Astrocyte (in vitro differentiated cells and primary cell): ENCODE measurements around the gene CAPRIN1. TPM values are rescaled to one million over a fixed set of nuclear protein-coding genes. Genes with fewer than 3 reads are reported as not detected.

ENCODE experiments used
- DNase-seq: peaks from one replicate; pipeline ENCODE4 v3.0.0-alpha.2; 2010; ENCODE audit warnings: low read depth
- FAIRE-seq: peaks from 2 replicates; lab custom pipeline; 2011; peaks lifted over from hg19 to GRCh38; lab: Jason Lieb, UNC
- H2AFZ ChIP-seq: 2 replicates; pipeline ENCODE4 v1.6.0; 2012; ENCODE audit warnings: low read depth, low read length, inconsistent platforms
- H3K27ac ChIP-seq: 2 replicates; pipeline ENCODE4 v1.5.1; 2011; ENCODE audit warnings: low read depth, low read length, inconsistent platforms
- H3K27me3 ChIP-seq: 2 replicates; pipeline ENCODE4 v1.6.0; 2011; ENCODE audit warnings: low read length, inconsistent platforms; ENCODE audit not compliant: insufficient read depth
- H3K36me3 ChIP-seq: 2 replicates; pipeline ENCODE4 v1.5.1; 2011; ENCODE audit warnings: low read length, inconsistent platforms; ENCODE audit not compliant: insufficient read depth
- H3K4me1 ChIP-seq: 2 replicates; pipeline ENCODE4 v1.5.1; 2011; ENCODE audit warnings: low read length, inconsistent platforms; ENCODE audit not compliant: insufficient read depth
- H3K4me2 ChIP-seq: 2 replicates; pipeline ENCODE4 v1.6.0; 2012; ENCODE audit warnings: low read length, inconsistent platforms
- H3K4me3 ChIP-seq: 2 replicates; pipeline ENCODE4 v1.5.1; 2011; ENCODE audit warnings: low read depth, mild to moderate bottlenecking, low read length, inconsistent platforms; ENCODE audit not compliant: insufficient read depth
- H3K79me2 ChIP-seq: 2 replicates; pipeline ENCODE4 v1.6.0; 2012; ENCODE audit warnings: mild to moderate bottlenecking, low read length, inconsistent platforms; ENCODE audit not compliant: insufficient read depth
- H3K9ac ChIP-seq: 2 replicates; pipeline ENCODE4 v1.6.0; 2012; ENCODE audit warnings: mild to moderate bottlenecking, low read length, inconsistent platforms
- H3K9me3 ChIP-seq: 2 replicates; pipeline ENCODE4 v1.5.1; 2012; ENCODE audit warnings: low read depth, mild to moderate bottlenecking, low read length, inconsistent platforms; ENCODE audit not compliant: insufficient read depth
- H4K20me1 ChIP-seq: 2 replicates; pipeline ENCODE4 v1.6.0; 2012; ENCODE audit warnings: low read length, inconsistent platforms; ENCODE audit not compliant: insufficient read depth
- H3K27ac Mint-ChIP-seq: one replicate; pipeline ENCODE4 v1.8.0; 2021; ENCODE audit warnings: mild to moderate bottlenecking, mixed read lengths; ENCODE audit not compliant: unreplicated experiment
- H3K27me3 Mint-ChIP-seq: one replicate; pipeline ENCODE4 v1.8.0; 2021; ENCODE audit warnings: low read depth, mixed read lengths; ENCODE audit not compliant: unreplicated experiment
- H3K36me3 Mint-ChIP-seq: one replicate; pipeline ENCODE4 v1.8.0; 2021; ENCODE audit warnings: low read depth, mixed read lengths; ENCODE audit not compliant: unreplicated experiment
- H3K4me1 Mint-ChIP-seq: one replicate; pipeline ENCODE4 v1.8.0; 2021; ENCODE audit warnings: low read depth, mixed read lengths; ENCODE audit not compliant: unreplicated experiment
- H3K4me3 Mint-ChIP-seq: one replicate; pipeline ENCODE4 v1.8.0; 2021; ENCODE audit warnings: mild to moderate bottlenecking, moderate library complexity, mixed read lengths; ENCODE audit not compliant: unreplicated experiment
- H3K9me3 Mint-ChIP-seq: one replicate; pipeline ENCODE4 v1.8.0; 2021; ENCODE audit warnings: mild to moderate bottlenecking, mixed read lengths; ENCODE audit not compliant: unreplicated experiment
- EZH2 ChIP-seq: IDR thresholded peaks from 2 replicates; pipeline ENCODE4 v1.6.1; 2012; ENCODE audit warnings: mild to moderate bottlenecking, low read length, inconsistent platforms; ENCODE audit not compliant: insufficient read depth
- total RNA-seq: library from RNA; stranded (reverse); gene quantifications from 2 replicates; pipeline ENCODE4 v1.2.1, GENCODE V29; 2021
- TF ChIP-seq, protein P1 (sequence below): IDR thresholded peaks from 2 replicates; pipeline ENCODE4 v1.5.1; 2011; ENCODE audit warnings: low read depth, mild to moderate bottlenecking, inconsistent platforms, low read length, moderate library complexity; ENCODE audit not compliant: insufficient read depth

Gene CAPRIN1
- total RNA-seq, 1 donor from 2014 or later, result 309 TPM

DNA sequence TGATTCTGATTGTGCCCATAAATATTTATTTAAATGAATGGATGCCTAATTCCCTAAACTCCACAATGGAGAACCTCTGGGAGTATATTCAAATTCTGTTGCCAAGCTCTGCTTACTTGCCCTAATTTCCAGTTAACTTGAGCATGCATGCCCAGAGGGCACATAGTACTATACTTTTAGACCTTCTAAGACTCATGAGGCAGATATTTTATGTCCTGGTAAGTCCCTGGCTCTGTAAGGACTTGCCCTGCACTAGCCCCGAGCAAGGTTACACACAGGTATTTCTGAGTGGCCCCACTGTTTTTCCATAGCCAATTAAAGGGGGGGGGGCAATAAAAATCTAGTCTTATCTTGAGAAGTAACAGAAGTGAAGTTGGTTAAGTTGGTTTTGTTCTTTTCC, 21.1 kb upstream of the CAPRIN1 start:
- no peak overlapping the region for H3K4me3 ChIP-seq
- no peak overlapping the region for H3K9ac ChIP-seq
- no peaks in the 10 kb centered on the region for H3K36me3 ChIP-seq
- no peaks in the 10 kb centered on the region for H3K4me1 Mint-ChIP-seq
- no peaks in the 10 kb centered on the region for H4K20me1 ChIP-seq
- H3K9me3 ChIP-seq, result no peaks in the 10 kb centered on the region
- no peaks in the 10 kb centered on the region for H3K27me3 ChIP-seq
- H3K27me3 Mint-ChIP-seq, result peaks cover 10% of the 10 kb centered on the region
- H3K79me2 ChIP-seq, result no peaks in the 10 kb centered on the region
- no peak overlapping the region for H2AFZ ChIP-seq
- H3K9me3 Mint-ChIP-seq, result no peaks in the 10 kb centered on the region
- H3K4me1 ChIP-seq, result no peaks in the 10 kb centered on the region
- H3K36me3 Mint-ChIP-seq, result no peaks in the 10 kb centered on the region
- TF ChIP-seq EZH2, result no peak
- no peak overlapping the region for H3K27ac ChIP-seq
- no peak overlapping the region for H3K27ac Mint-ChIP-seq
- no peak overlapping the region for H3K4me2 ChIP-seq
- no peak for DNase-seq
- FAIRE-seq, result no peak
- H3K4me3 Mint-ChIP-seq, result no peak overlapping the region

- no peak overlapping the region for H3K9ac ChIP-seq
- no peak overlapping the region for H3K4me3 Mint-ChIP-seq
- no peaks in the 10 kb centered on the region for H3K79me2 ChIP-seq
- H3K27ac Mint-ChIP-seq, result no peak overlapping the region
- H3K4me1 Mint-ChIP-seq, result no peaks in the 10 kb centered on the region
- FAIRE-seq, result no peak
- H2AFZ ChIP-seq, result no peak overlapping the region
- no peak for DNase-seq
- no peaks in the 10 kb centered on the region for H3K9me3 ChIP-seq
- no peak overlapping the region for H3K4me3 ChIP-seq
- H3K9me3 Mint-ChIP-seq, result no peaks in the 10 kb centered on the region
- H3K4me1 ChIP-seq, result no peaks in the 10 kb centered on the region
- H3K4me2 ChIP-seq, result no peak overlapping the region
- TF ChIP-seq, protein P1, sequence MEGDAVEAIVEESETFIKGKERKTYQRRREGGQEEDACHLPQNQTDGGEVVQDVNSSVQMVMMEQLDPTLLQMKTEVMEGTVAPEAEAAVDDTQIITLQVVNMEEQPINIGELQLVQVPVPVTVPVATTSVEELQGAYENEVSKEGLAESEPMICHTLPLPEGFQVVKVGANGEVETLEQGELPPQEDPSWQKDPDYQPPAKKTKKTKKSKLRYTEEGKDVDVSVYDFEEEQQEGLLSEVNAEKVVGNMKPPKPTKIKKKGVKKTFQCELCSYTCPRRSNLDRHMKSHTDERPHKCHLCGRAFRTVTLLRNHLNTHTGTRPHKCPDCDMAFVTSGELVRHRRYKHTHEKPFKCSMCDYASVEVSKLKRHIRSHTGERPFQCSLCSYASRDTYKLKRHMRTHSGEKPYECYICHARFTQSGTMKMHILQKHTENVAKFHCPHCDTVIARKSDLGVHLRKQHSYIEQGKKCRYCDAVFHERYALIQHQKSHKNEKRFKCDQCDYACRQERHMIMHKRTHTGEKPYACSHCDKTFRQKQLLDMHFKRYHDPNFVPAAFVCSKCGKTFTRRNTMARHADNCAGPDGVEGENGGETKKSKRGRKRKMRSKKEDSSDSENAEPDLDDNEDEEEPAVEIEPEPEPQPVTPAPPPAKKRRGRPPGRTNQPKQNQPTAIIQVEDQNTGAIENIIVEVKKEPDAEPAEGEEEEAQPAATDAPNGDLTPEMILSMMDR, result no peak
- no peak for TF ChIP-seq EZH2
- no peak overlapping the region for H3K27ac ChIP-seq
- H4K20me1 ChIP-seq, result no peaks in the 10 kb centered on the region
- no peaks in the 10 kb centered on the region for H3K27me3 ChIP-seq
- no peaks in the 10 kb centered on the region for H3K36me3 ChIP-seq
- H3K27me3 Mint-ChIP-seq, result peaks cover 10% of the 10 kb centered on the region
- H3K36me3 Mint-ChIP-seq, result no peaks in the 10 kb centered on the region
These were observed 18.1 kb upstream of the CAPRIN1 start for GRCh38 chr11:34033399-34033798.

GRCh38 chr11:34034053-34034452, 17.5 kb upstream of the CAPRIN1 start:
- TF ChIP-seq EZH2, result no peak
- TF ChIP-seq, protein P1, result no peak
- FAIRE-seq, result no peak
- no peaks in the 10 kb centered on the region for H3K4me1 Mint-ChIP-seq
- Histone ChIP-seq H3K79me2 (no peaks in the 10 kb centered on the region), H3K27me3 (no peaks in the 10 kb centered on the region), H2AFZ (no peak overlapping the region), H3K9ac (no peak overlapping the region), H3K27ac (no peak overlapping the region), H3K36me3 (no peaks in the 10 kb centered on the region), H3K4me2 (no peak overlapping the region), H3K9me3 (no peaks in the 10 kb centered on the region), H3K4me3 (no peak overlapping the region), H3K4me1 (no peaks in the 10 kb centered on the region), H4K20me1 (no peaks in the 10 kb centered on the region)
- H3K27me3 Mint-ChIP-seq, result peaks cover 8% of the 10 kb centered on the region
- no peaks in the 10 kb centered on the region for H3K9me3 Mint-ChIP-seq
- no peak overlapping the region for H3K27ac Mint-ChIP-seq
- DNase-seq, result no peak
- no peak overlapping the region for H3K4me3 Mint-ChIP-seq
- no peaks in the 10 kb centered on the region for H3K36me3 Mint-ChIP-seq
